GM08714 (cell line): ENCODE measurements around the gene TRAK1.

Experiments used
- H3K4me3 ChIP-seq: fragments of 200-500 bp; sonication (Bioruptor generic); 2 replicates; pipeline ENCODE4 v1.5.1; 2014; ENCODE audit warnings: mild to moderate bottlenecking, low read length, inconsistent platforms
- ZNF274 ChIP-seq: IDR thresholded peaks from 2 replicates; pipeline ENCODE4 v1.6.1; 2012; ENCODE audit warnings: mild to moderate bottlenecking, low read depth, low read length

Gene TRAK1

GRCh38 chr3:42216302-42216701, 125.1 kb downstream of the TRAK1 start:
- no peak overlapping the region for H3K4me3 ChIP-seq
- no peak for TF ChIP-seq ZNF274

- no peak overlapping the region for H3K4me3 ChIP-seq
- TF ChIP-seq ZNF274 = no peak
Measured at GRCh38 chr3:42216931-42217333, 125.8 kb downstream of the TRAK1 start.

GRCh38 chr3:42220436-42221121, 129.4 kb downstream of the TRAK1 start:
- H3K4me3 ChIP-seq = no peak overlapping the region
- TF ChIP-seq ZNF274 = no peak

- TF ChIP-seq ZNF274 = no peak
- no peak overlapping the region for H3K4me3 ChIP-seq
Measured at GRCh38 chr3:42222942-42223693, 132.0 kb downstream of the TRAK1 start.

- no peak overlapping the region for H3K4me3 ChIP-seq
- no peak for TF ChIP-seq ZNF274
Measured at GRCh38 chr3:42224178-42224577, 133.0 kb downstream of the TRAK1 start.

- no peak for TF ChIP-seq ZNF274
- no peak overlapping the region for H3K4me3 ChIP-seq
Measured at GRCh38 chr3:42224658-42225421, 133.7 kb downstream of the TRAK1 start.

- no peak overlapping the region for H3K4me3 ChIP-seq
- TF ChIP-seq ZNF274 = no peak
Measured at GRCh38 chr3:42225486-42226363, 134.6 kb downstream of the TRAK1 start.

GRCh38 chr3:42226470-42227425, 135.6 kb downstream of the TRAK1 start:
- H3K4me3 ChIP-seq = no peak overlapping the region
- no peak for TF ChIP-seq ZNF274

GRCh38 chr3:42228796-42229195, 137.6 kb downstream of the TRAK1 start:
- H3K4me3 ChIP-seq = no peak overlapping the region
- no peak for TF ChIP-seq ZNF274

GRCh38 chr3:42229266-42229941, 138.2 kb downstream of the TRAK1 start:
- no peak overlapping the region for H3K4me3 ChIP-seq
- TF ChIP-seq ZNF274 = no peak

GRCh38 chr3:42229942-42230688, 139.0 kb downstream of the TRAK1 start:
- H3K4me3 ChIP-seq = no peak overlapping the region
- no peak for TF ChIP-seq ZNF274

- TF ChIP-seq ZNF274 = no peak
- no peak overlapping the region for H3K4me3 ChIP-seq
Measured at GRCh38 chr3:42230860-42231259, 139.7 kb downstream of the TRAK1 start.

- no peak for TF ChIP-seq ZNF274
- no peak overlapping the region for H3K4me3 ChIP-seq
Measured at GRCh38 chr3:42235532-42235931, 144.4 kb downstream of the TRAK1 start.
